GM20000 (cell line): Measurements from ENCODE around the gene LMO7.
"Not testable (repeated sequence)": the region's sequence is repeated elsewhere in the genome, so short reads cannot be mapped to it uniquely, and the experiment has no call there.

Experiments
- DNase-seq: peaks from one replicate; pipeline ENCODE4 v3.0.0; 2012; ENCODE audit warnings: low spot score
- CTCF ChIP-seq: IDR thresholded peaks from 2 replicates; pipeline ENCODE4 v1.5.1; 2012; ENCODE audit warnings: mild to moderate bottlenecking, control low read depth; ENCODE audit errors: extremely low read depth, missing control alignments

Gene LMO7

GRCh38 chr13:75740031-75740430 is 103.9 kb downstream of the LMO7 start:
- no peak for TF ChIP-seq CTCF
- DNase-seq, result no peak

GRCh38 chr13:75743072-75743471 is 106.9 kb downstream of the LMO7 start:
- not testable (repeated sequence) for DNase-seq

GRCh38 chr13:75744127-75744526 is 108.0 kb downstream of the LMO7 start:
- DNase-seq, result no peak
- no peak for TF ChIP-seq CTCF

GRCh38 chr13:75745387-75745786 is 109.3 kb downstream of the LMO7 start:
- no peak for TF ChIP-seq CTCF
- no peak for DNase-seq

- DNase-seq, result no peak
- no peak for TF ChIP-seq CTCF
Measured at GRCh38 chr13:75748874-75749273, 112.7 kb downstream of the LMO7 start.

GRCh38 chr13:75749407-75749806 is 113.3 kb downstream of the LMO7 start:
- TF ChIP-seq CTCF, result no peak
- no peak for DNase-seq

- no peak for TF ChIP-seq CTCF
- no peak for DNase-seq
Measured at GRCh38 chr13:75751350-75751749, 115.2 kb downstream of the LMO7 start.

GRCh38 chr13:75752826-75753225 is 116.7 kb downstream of the LMO7 start:
- DNase-seq, result no peak
- no peak for TF ChIP-seq CTCF
